ENCODE data around the gene TSEN54.

DNA sequence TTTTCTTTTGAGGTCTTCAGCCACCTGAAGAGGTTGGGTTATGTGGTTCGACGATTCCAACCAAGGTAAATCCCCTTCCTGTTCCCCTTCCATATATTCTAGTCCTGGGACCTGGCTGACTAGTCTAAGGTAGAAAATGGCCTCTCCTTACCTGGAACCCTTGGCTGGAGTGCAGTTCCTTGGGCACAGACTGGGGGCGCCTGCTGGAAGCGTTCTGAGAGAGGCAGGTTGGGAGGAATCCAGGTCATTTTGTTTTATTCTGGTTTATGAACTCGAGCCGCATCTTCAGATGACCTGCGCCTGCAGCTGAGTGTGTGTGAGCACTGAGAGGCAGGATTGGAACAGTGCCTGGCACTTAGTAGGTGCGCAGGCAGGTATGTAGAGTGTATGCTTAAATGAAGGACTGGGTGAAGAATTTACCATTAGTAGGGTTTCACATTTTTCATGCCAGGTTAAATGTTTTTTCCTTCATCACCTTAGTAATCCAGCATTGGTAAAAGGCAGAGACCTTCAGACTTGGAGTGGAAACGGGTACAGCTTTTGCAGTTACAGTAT, 2.7 kb downstream of the TSEN54 start:
- TF ChIP-seq, protein P1, sequence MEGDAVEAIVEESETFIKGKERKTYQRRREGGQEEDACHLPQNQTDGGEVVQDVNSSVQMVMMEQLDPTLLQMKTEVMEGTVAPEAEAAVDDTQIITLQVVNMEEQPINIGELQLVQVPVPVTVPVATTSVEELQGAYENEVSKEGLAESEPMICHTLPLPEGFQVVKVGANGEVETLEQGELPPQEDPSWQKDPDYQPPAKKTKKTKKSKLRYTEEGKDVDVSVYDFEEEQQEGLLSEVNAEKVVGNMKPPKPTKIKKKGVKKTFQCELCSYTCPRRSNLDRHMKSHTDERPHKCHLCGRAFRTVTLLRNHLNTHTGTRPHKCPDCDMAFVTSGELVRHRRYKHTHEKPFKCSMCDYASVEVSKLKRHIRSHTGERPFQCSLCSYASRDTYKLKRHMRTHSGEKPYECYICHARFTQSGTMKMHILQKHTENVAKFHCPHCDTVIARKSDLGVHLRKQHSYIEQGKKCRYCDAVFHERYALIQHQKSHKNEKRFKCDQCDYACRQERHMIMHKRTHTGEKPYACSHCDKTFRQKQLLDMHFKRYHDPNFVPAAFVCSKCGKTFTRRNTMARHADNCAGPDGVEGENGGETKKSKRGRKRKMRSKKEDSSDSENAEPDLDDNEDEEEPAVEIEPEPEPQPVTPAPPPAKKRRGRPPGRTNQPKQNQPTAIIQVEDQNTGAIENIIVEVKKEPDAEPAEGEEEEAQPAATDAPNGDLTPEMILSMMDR (IDR thresholded peaks at IDR 0.05): no peak
- no peak for TF ChIP-seq POLR2A (IDR thresholded peaks at IDR 0.05)
